NCI-H2107 treated with DMSO at 0.1 percent for 48 hours (cell line): ENCODE results near the gene HM13.
A peak's percentile ranks its signal among the peaks of the same experiment; 100 is the strongest.
"Not testable (repeated sequence)": the region's sequence is repeated elsewhere in the genome, so short reads cannot be mapped to it uniquely, and the experiment has no call there.

Experiments
- DNase-seq: peaks from one replicate; lab custom pipeline; 2025; ENCODE audit not compliant: unreplicated experiment; lab: John Stamatoyannopoulos, UW

HM13 gene

GRCh38 chr20:31514154-31515071 lies at the start of gene HM13:
Gene HM13 (plus strand): TSS chr20:31514442. CDS start chr20:31514552, 110 bp downstream.
- DNase-seq = peak; percentile 35

- DNase-seq = not testable (repeated sequence)
Measured at GRCh38 chr20:31470946-31471345, 43.3 kb upstream of the HM13 start.

- no peak for DNase-seq
Measured at GRCh38 chr20:31472395-31473330, 41.6 kb upstream of the HM13 start.

GRCh38 chr20:31473331-31474096 lies 40.7 kb upstream of the HM13 start:
- no peak for DNase-seq

GRCh38 chr20:31474097-31474436 lies 40.2 kb upstream of the HM13 start:
- DNase-seq = no peak

GRCh38 chr20:31474758-31475427 lies 39.3 kb upstream of the HM13 start, which contains the start of the genes DEFB124 and REM1:
Gene DEFB124 (minus strand): TSS chr20:31475127. CDS start chr20:31473013, 2,114 bp downstream.
Gene REM1 (plus strand): TSS chr20:31475288. CDS start chr20:31476446, 1,158 bp downstream.
- no peak for DNase-seq

GRCh38 chr20:31475472-31476293 lies 38.6 kb upstream of the HM13 start:
- no peak for DNase-seq

GRCh38 chr20:31476294-31476585 lies 38.0 kb upstream of the HM13 start:
- no peak for DNase-seq

GRCh38 chr20:31476643-31477215 lies 37.5 kb upstream of the HM13 start:
- DNase-seq = no peak

GRCh38 chr20:31484001-31484400 lies 30.2 kb upstream of the HM13 start:
- DNase-seq = no peak

- DNase-seq = no peak
Measured at GRCh38 chr20:31485450-31486339, 28.5 kb upstream of the HM13 start.

GRCh38 chr20:31488115-31488514 lies 26.1 kb upstream of the HM13 start:
- DNase-seq = no peak

- DNase-seq = no peak
Measured at GRCh38 chr20:31489152-31489551, 25.1 kb upstream of the HM13 start.

GRCh38 chr20:31490752-31491151 lies 23.5 kb upstream of the HM13 start:
- no peak for DNase-seq

GRCh38 chr20:31494131-31494530 lies 20.1 kb upstream of the HM13 start:
- DNase-seq = no peak

- DNase-seq = no peak
Measured at GRCh38 chr20:31496761-31497295, 17.4 kb upstream of the HM13 start.

GRCh38 chr20:31497838-31498540 lies 16.3 kb upstream of the HM13 start:
- no peak for DNase-seq
